GM12872 (cell line): ENCODE results near the gene PBX3.

Experiments used
- TF ChIP-seq, protein P1 (sequence below): IDR thresholded peaks from 3 replicates; pipeline ENCODE4 v1.5.1; 2011; ENCODE audit warnings: low read depth, mild to moderate bottlenecking, low read length, moderate library complexity; ENCODE audit not compliant: insufficient read depth

Gene PBX3

DNA sequence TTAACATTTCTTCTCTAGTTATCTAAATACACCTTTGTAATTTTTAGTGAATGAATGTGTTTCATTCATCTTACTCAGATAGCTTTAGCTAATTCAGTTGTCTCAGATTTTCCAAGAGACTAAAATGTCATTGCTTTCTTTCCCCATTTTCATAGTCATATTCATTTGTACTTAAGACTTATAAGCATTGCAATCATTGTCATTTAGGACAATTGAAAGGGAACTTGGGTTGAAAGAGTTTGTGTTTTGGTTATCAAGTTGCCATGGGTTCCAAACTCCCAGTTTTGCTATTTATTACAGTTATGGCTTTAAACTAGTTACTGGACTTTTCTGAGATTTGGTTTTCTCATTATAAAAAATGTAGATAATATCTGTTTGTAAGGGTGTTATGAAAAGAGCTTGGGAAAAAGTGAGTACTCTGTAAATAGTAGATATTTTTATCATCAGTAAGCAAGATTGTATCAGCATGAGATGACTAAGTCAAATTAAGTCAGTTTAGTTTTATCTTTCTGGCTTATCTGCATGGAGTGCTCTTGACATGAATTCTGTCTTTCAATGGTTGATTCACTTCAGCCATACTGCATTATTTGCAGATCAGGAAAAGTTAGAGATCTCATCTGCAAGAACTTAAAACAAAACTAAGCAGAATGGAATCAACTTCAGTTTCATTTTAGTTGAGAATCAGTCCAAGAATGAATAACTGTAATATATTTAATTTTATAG is 107.5 kb downstream of the PBX3 start:
- TF ChIP-seq, protein P1, sequence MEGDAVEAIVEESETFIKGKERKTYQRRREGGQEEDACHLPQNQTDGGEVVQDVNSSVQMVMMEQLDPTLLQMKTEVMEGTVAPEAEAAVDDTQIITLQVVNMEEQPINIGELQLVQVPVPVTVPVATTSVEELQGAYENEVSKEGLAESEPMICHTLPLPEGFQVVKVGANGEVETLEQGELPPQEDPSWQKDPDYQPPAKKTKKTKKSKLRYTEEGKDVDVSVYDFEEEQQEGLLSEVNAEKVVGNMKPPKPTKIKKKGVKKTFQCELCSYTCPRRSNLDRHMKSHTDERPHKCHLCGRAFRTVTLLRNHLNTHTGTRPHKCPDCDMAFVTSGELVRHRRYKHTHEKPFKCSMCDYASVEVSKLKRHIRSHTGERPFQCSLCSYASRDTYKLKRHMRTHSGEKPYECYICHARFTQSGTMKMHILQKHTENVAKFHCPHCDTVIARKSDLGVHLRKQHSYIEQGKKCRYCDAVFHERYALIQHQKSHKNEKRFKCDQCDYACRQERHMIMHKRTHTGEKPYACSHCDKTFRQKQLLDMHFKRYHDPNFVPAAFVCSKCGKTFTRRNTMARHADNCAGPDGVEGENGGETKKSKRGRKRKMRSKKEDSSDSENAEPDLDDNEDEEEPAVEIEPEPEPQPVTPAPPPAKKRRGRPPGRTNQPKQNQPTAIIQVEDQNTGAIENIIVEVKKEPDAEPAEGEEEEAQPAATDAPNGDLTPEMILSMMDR: no peak

DNA sequence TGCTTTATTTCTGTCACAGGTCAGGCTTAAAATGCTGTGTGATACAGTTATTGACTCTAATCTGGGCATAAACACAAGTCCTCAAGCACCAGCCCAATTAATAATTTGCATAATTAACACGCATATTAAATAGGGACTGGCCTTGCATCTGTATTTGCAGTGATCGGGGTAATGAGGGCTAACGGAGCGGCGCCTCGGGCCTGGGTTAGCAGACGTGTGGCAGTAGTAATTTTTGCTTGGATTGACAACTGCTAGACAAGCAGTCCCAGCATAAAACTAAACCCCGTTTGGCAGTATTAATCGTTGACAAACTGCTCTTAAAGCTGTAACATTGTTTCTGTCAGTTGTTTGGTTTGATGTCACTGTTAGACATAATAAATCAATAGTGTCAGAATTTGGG is 109.2 kb downstream of the PBX3 start:
- TF ChIP-seq, protein P1: no peak

DNA sequence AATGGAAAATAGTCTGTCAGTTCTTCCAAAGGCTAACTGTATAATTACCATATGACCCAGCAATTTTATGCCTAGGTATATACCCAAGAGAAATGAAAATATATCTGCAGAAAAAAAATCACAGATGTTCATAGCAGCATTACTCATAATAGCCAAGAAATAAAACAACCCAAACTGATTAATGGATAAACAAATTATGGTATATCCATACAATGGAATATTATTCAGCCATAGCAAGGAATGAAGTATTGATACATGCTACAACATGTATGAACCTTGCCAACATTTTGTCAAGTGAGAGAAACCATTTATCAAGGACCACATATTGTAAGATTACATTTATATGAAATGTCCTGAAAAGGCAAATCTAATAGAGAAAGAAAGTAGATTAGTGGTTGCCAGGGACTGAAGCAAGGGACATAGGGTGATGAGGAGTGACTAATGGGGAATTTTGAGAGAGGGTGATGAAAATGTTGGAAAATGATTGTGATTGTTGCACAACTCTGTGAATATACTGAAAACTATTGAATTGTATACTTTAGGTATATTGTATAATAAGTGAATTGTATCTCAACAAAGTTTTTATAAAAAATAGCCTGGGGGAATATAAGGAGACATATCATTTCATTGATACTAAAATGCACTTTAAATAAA is 114.4 kb downstream of the PBX3 start:
- TF ChIP-seq, protein P1: no peak

DNA sequence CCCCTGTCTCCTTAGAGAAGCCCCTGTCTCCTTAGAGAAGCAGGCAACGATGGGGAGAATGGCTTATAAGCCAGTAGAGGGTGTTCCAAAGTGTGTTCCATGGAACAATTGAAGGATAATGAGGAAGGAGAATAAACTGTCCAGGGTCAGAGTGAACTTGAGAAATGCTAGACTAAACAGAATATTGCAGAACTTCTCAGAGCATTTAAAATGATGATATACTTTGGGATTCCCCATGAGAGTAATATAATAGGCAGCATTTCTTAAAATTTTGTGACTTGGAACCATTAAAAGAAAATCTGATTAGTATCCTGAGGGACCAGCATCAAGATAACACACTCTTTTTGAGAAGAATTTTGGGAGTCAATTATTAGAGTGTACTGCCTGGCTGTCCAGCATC is 116.8 kb downstream of the PBX3 start:
- TF ChIP-seq, protein P1: no peak

DNA sequence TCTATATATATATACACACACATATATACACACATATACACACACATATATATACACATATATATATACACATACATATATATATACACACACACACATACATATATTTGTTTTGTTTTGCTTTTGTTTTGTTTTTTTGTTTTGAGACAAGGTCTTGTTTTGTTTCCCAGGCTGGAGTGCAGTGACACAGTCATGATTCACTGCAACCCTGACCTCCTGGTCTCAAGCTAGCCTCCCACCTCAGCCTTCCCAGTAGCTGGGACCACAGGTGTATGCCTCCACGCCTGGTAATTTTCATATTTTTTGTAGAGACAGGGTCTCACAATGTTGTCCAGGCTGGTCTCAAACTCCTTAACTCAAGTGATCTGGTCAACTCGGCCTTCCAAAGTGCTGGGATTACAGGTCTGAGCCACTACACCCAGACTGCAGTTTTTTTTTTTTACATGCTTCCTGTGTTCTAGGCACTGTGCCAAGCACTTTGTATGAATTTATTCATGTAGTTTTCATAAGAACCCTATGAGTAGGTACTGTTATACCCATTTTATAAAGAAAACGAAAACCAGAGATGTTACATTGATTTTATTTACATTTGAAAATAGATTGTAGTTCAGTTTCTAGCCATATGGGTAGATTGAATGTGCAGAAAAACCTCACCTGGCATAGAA is 120.7 kb downstream of the PBX3 start:
- TF ChIP-seq, protein P1: no peak

DNA sequence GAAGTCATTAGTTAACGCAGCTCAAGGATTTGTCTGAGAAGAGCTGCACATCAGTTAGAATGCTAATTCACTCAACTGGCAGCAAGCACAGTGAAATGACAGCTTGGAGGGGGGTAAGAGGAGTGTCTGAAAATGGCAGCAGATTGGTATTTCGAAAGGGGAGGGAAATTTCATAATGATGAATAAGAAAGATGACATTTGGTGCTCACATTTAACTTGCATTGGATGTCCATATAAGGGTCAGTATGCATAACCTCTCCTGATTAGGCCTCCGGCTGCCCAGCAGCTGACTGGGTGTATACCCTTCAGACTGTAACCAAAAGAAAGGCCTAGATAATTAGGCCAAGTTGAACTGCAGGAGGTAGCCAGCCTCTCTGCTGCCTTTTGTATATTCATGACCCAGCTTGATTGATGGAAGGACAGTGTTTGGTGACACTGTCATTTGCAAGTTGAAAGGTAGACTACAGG is 131.0 kb downstream of the PBX3 start:
- TF ChIP-seq, protein P1: no peak

DNA sequence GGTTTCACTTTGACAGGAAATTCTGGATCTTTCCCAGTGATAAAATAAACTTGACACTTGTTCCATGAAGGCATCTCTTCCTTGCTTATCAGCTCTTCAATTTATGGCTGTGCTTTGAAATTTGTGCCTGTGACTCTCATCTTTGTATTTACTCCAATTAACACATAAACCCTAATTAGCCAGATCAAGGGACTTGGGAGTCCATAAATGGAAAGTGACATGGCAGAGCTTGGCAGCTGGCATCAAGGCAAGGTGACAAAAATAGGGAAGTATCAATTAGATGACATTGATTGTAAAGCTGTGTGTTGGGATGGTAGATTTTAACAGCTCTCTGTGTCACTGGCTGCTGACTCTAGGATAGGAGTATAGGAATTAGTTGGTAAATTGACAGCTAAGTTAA is 133.9 kb downstream of the PBX3 start:
- TF ChIP-seq, protein P1: no peak
